Measurements from ENCODE around the gene SIRT7.

Gene SIRT7

DNA sequence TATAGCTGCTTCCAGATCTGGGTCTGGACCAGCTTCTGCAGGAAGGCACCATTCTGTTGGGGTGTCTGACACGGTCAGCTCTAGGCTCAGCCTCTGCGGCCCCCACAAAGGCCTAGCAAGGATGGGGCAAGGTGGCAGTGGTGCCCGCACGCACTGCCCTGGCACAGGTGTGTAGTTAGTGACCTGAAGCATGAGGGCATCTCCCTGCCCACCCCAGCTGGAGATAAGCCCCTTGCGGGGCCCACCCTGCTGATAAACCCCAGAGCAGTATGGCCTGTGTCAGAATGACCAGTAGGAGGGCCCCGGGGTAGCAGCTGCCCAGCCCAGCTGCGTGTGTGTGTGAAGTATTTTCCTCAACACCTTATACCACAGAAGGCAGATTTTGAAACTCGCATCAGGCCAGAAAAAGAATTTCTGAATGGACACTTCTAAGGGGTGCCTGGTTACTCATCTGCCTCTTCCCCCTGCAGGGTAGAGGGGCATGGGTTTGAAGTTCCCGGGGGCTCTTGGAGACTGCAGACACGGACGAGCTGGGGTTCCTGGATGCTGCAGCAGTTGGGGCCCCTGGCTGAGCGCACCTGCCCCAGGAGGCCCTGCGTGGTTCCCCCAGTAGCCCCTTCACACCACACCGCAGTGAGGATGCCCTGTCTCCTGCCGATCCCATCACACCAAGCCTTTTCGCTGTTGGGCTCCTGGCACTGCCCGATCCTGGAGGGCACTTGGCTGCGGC, 51.4 kb downstream of the SIRT7 start:
- no peak for FAIRE-seq
- no peak for DNase-seq (ENCODE audit: insufficient read length, low spot score)

DNA sequence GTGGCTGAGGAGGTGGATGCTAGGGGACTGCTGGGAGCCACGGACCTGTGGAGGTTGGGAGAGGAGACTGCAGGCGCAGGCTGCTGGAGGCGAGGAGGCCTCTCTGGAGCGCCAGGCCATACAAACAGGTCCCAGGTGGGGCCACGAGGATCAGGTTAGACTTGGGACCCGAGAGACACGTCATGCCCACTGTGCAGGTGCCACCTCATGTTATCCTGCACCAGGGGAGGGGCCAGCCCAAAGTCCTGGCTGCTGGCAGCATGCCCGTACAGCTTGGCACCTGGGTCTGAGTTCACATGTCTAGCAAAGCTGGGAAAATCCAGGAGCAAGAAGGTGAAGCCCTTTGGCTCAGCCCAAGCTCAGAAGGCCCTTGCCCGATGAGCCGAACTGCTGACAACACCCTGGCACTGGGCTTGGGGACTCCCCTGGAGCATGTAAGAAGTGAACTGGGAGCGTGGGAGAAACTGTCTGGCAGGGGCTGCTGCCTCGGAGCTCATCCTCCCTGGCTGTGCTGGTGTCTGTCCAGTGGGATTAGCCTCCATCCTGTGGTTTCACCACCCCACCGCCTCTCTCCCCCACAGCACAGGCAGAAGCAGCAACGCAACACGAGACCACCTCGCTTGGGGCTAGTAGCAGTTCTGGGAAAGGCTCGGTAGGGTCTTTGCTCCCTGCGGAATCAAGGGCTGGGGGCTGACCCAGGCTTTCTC, 52.1 kb downstream of the SIRT7 start:
- no peak for TF ChIP-seq CTCF (IDR thresholded peaks at IDR 0.05; ENCODE audit: insufficient read depth, missing control alignments)
- no peak for DNase-seq (ENCODE audit: insufficient read length, low spot score)
- no peak for FAIRE-seq

More for the DNA sequence above, 51.4 kb downstream of the SIRT7 start:
- no peak for TF ChIP-seq CTCF (IDR thresholded peaks at IDR 0.05; ENCODE audit: insufficient read depth, missing control alignments)

DNA sequence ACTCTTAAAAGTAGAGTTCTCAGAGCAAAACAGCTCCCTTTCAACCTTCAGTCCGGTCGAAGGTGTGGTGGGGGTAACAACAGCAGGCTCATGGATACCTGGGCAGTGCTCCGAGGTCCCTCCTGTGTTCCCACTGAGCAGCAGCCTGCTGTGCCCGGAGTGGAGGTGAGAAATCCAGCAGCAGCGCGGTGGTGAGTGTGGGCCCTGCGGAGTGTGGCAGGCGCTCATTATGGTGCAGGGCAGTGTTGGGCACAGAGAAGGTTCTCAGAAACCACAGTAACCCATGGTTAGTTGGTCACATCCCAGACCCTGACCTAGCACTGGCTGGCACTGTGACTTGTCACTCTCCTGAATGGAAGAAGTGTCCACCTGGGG, 52.6 kb downstream of the SIRT7 start:
- no peak for FAIRE-seq

DNA sequence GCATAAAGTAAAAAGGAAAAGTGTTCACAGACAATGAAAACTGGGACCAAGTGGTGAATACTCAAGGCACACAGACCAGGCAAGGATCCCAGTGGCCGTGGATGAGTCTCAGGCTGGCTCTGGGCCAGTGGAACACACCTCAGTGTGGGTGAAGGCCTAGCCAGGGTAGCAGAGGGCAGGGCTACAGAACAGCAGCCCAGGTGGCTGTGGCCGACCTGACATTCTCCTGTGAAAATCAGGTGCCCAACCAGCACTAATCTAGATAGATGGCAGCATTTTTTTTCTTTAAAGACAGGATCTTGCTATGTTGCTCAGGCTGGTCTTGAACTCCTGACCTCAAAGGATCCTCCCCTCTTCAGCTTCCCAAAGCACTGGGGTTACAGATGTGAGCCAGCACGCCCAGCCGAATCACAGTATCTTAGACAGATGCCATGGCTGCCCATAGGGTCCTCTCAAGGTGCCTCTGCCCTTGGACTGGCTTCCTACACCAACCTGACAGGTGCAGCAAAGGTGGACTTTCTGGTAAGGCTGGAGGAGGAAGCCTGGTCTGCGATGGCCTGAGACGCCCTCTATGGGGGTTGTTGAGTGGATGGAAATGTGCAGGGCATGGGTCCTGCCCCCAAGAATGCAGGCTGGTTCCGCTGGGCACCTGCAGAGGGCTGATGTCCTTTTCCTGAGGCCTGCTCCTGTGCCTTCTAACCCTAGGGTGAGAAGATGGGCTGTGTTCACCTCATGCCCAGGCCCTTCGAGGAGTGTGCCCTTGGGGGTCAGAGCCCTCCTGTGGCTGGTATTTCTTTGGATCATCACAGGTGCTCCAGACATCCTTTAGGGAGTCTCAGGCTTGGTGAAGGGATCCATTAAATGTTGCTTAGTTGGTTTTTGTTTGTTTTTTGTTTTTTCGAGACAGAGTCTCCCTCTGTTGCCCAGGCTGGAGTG, 53.9 kb downstream of the SIRT7 start:
- FAIRE-seq (no peak), DNase-seq (ENCODE audit: insufficient read length, low spot score) (no peak)
- no peak for TF ChIP-seq CTCF (IDR thresholded peaks at IDR 0.05; ENCODE audit: insufficient read depth, missing control alignments)

More for the DNA sequence above, 52.6 kb downstream of the SIRT7 start:
- TF ChIP-seq CTCF (IDR thresholded peaks at IDR 0.05; ENCODE audit: insufficient read depth, missing control alignments): no peak
- DNase-seq (ENCODE audit: insufficient read length, low spot score): no peak

DNA sequence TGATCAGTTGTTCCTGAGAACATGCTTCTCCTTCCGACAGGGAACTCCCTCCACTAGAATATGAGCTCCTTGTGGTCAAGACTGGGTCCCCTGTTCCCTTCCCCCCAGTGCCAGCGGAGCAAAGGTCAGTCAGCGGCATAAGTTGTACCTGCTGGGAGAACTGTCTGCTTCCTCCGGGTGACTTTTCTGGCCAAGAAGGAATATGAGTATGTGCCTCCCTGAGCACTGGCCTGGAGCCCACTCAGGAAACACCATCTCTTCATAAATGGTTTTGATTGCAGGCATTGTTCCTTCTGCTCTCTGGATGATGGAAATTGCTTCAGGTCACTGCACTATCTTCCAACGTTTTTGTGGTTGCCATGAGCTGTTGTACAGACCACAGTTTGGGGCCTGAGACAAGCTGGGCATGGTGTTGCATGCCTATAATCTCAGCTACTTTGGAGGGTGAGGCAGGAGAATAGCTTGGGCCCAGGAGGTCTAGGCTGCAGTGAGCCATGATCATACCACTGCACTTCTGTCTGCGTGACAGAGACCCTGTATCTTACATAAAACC, 54.8 kb downstream of the SIRT7 start:
- no peak for TF ChIP-seq CTCF (IDR thresholded peaks at IDR 0.05; ENCODE audit: insufficient read depth, missing control alignments)
- FAIRE-seq: no peak

More for the DNA sequence above, 54.8 kb downstream of the SIRT7 start:
- DNase-seq (ENCODE audit: insufficient read length, low spot score): no peak

All from D721Med (cell line).